IMR-90 (cell line): Measurements from ENCODE around the gene ASTN2. TPM values are rescaled to one million over a fixed set of nuclear protein-coding genes. Genes with fewer than 3 reads are reported as not detected.

Experiments
- ATAC-seq: fragments of 200-7000 bp; cut with Tn5 transposase; 2 replicates; pipeline ENCODE4 v1.9.1; 2020; ENCODE audit warnings: low read depth, mild to moderate bottlenecking, moderate library complexity
- BruUV-seq: library from RNA; stranded (reverse); fragments of 400-500 nt; replicated peaks from 2 replicates; lab custom pipeline; 2021; lab: Mats Ljungman, UMichigan
- CTCF ChIA-PET: fragments of 300-600 bp; formaldehyde crosslinking; extraction: SDS; loops from one replicate; lab custom pipeline; 2021; ENCODE audit warnings: antibody characterized with exemption; lab: Yijun Ruan, JAX
- POLR2A ChIA-PET: fragments of 300-600 bp; sonication (Branson Sonifier 250); formaldehyde crosslinking; loops from one replicate; lab custom pipeline; 2022; ENCODE audit warnings: antibody characterized with exemption; ENCODE audit not compliant: unreplicated experiment; lab: Charles Lee
- DNase-seq: peaks from one replicate; pipeline ENCODE4 v3.0.0; 2013
- H2AFZ ChIP-seq: replicated peaks from 2 replicates; pipeline ENCODE3; 2013; ENCODE audit warnings: low read length, mild to moderate bottlenecking; ENCODE audit not compliant: poor library complexity
- H2AK5ac ChIP-seq: 2 replicates; pipeline ENCODE4 v1.6.1; 2013; ENCODE audit warnings: low read depth, low read length, inconsistent platforms
- H2AK9ac ChIP-seq: replicated peaks from 2 replicates; pipeline ENCODE3; 2013; ENCODE audit warnings: mild to moderate bottlenecking, low read depth, low read length, moderate library complexity; ENCODE audit not compliant: poor library complexity
- H2BK120ac ChIP-seq: 2 replicates; pipeline ENCODE4 v1.6.1; 2013; ENCODE audit warnings: low read depth, low read length, inconsistent platforms
- H2BK15ac ChIP-seq: 3 replicates; pipeline ENCODE4 v1.6.1; 2013; ENCODE audit warnings: low read depth, low read length, inconsistent platforms
- H2BK20ac ChIP-seq: 2 replicates; pipeline ENCODE4 v1.6.1; 2013; ENCODE audit warnings: low read depth, mild to moderate bottlenecking, inconsistent platforms, low read length, moderate library complexity
- H2BK5ac ChIP-seq: 2 replicates; pipeline ENCODE4 v1.6.1; 2013; ENCODE audit warnings: mild to moderate bottlenecking, low read depth, low read length, inconsistent platforms; ENCODE audit not compliant: poor library complexity, severe bottlenecking
- H3K14ac ChIP-seq: replicated peaks from 2 replicates; pipeline ENCODE4 v1.6.1; 2013; ENCODE audit warnings: low read depth, low read length, inconsistent platforms
- H3K18ac ChIP-seq: 2 replicates; pipeline ENCODE4 v1.6.1; 2013; ENCODE audit warnings: low read depth, low read length, control low read depth
- H3K23ac ChIP-seq: 2 replicates; pipeline ENCODE4 v1.6.1; 2013; ENCODE audit warnings: low read depth, low read length, inconsistent platforms
- H3K27ac ChIP-seq: 2 replicates; pipeline ENCODE4 v1.5.1; 2013; ENCODE audit warnings: mild to moderate bottlenecking, control low read depth, low read length; ENCODE audit not compliant: insufficient read depth
- H3K27me3 ChIP-seq: 2 replicates; pipeline ENCODE4 v1.6.1; 2013; ENCODE audit warnings: low read length; ENCODE audit not compliant: control insufficient read depth, insufficient read depth
- H3K36me3 ChIP-seq: 2 replicates; pipeline ENCODE4 v1.6.1; 2013; ENCODE audit warnings: low read length, mixed read lengths; ENCODE audit not compliant: control insufficient read depth, insufficient read depth
- H3K4ac ChIP-seq: 2 replicates; pipeline ENCODE4 v1.6.1; 2013; ENCODE audit warnings: low read depth, low read length, inconsistent platforms
- H3K4me1 ChIP-seq: 2 replicates; pipeline ENCODE4 v1.6.1; 2013; ENCODE audit warnings: low read length, mixed read lengths; ENCODE audit not compliant: control insufficient read depth, insufficient read depth
- H3K4me2 ChIP-seq: 2 replicates; pipeline ENCODE4 v1.6.1; 2013; ENCODE audit warnings: low read depth, mild to moderate bottlenecking, control low read depth, low read length, moderate library complexity
- H3K4me3 ChIP-seq: 2 replicates; pipeline ENCODE4 v1.5.1; 2013; ENCODE audit warnings: low read depth, mild to moderate bottlenecking, control low read depth, low read length, moderate library complexity; ENCODE audit not compliant: insufficient read depth
- H3K56ac ChIP-seq: 2 replicates; pipeline ENCODE4 v1.6.1; 2013; ENCODE audit warnings: low read length, inconsistent platforms; ENCODE audit not compliant: insufficient read depth; ENCODE audit errors: extremely low read depth
- H3K79me1 ChIP-seq, 2 experiments: 2 replicates each; pipeline ENCODE4 v1.6.1; 2013; ENCODE audit warnings: low read length in 2 of 2, inconsistent platforms in 1 of 2, low read depth in 1 of 2
- H3K9ac ChIP-seq: 2 replicates; pipeline ENCODE4 v1.6.1; 2013; ENCODE audit warnings: low read depth, low read length, control low read depth
- H3K9me1 ChIP-seq: 2 replicates; pipeline ENCODE4 v1.6.1; 2013; ENCODE audit warnings: low read length, inconsistent platforms; ENCODE audit not compliant: insufficient read depth
- H3K9me3 ChIP-seq: 2 replicates; pipeline ENCODE4 v1.6.1; 2013; ENCODE audit warnings: low read length; ENCODE audit not compliant: control insufficient read depth, insufficient read depth
- H4K20me1 ChIP-seq: 2 replicates; pipeline ENCODE4 v1.6.1; 2013; ENCODE audit warnings: low read length, inconsistent platforms; ENCODE audit not compliant: insufficient read depth
- H4K5ac ChIP-seq: 2 replicates; pipeline ENCODE4 v1.6.1; 2013; ENCODE audit warnings: mild to moderate bottlenecking, low read depth, low read length, control low read depth
- H4K8ac ChIP-seq, 2 experiments: 2 replicates each; pipeline ENCODE4 v1.6.1; 2013; ENCODE audit warnings: low read depth in 2 of 2, low read length in 2 of 2, control low read depth in 1 of 2, inconsistent platforms in 1 of 2
- H4K91ac ChIP-seq: 2 replicates; pipeline ENCODE4 v1.6.1; 2013; ENCODE audit warnings: low read depth, low read length, inconsistent platforms; ENCODE audit not compliant: insufficient read depth
- BHLHE40 ChIP-seq: fragments of 150-350 bp; IDR thresholded peaks from 2 replicates; pipeline ENCODE4 v1.6.1; 2016; ENCODE audit warnings: mild to moderate bottlenecking, low read depth, low read length
- CEBPB ChIP-seq: IDR thresholded peaks from 2 replicates; pipeline ENCODE4 v1.6.1; 2012; ENCODE audit warnings: low read depth, low read length, improper control_type of control experiment
- CHD1 ChIP-seq: IDR thresholded peaks from 2 replicates; pipeline ENCODE4 v1.6.1; 2012; ENCODE audit warnings: low read depth, low read length, improper control_type of control experiment
- ELK1 ChIP-seq: fragments of 150-350 bp; IDR thresholded peaks from 2 replicates; pipeline ENCODE4 v1.6.1; 2016; ENCODE audit warnings: low read depth, mild to moderate bottlenecking, low read length, moderate library complexity, borderline replicate concordance
- FOS ChIP-seq: fragments of 150-350 bp; IDR thresholded peaks from 2 replicates; pipeline ENCODE4 v1.6.1; 2016; ENCODE audit warnings: low read depth, low read length
- MAZ ChIP-seq: IDR thresholded peaks from 2 replicates; pipeline ENCODE4 v1.6.1; 2012; ENCODE audit warnings: low read depth, mild to moderate bottlenecking, low read length, improper control_type of control experiment, moderate library complexity, borderline replicate concordance
- MXI1 ChIP-seq: IDR thresholded peaks from 2 replicates; pipeline ENCODE4 v1.6.1; 2012; ENCODE audit warnings: low read depth, mild to moderate bottlenecking, low read length, moderate library complexity, borderline replicate concordance
- NFE2L2 ChIP-seq: fragments of 150-350 bp; IDR thresholded peaks from 2 replicates; pipeline ENCODE4 v1.6.1; 2016; ENCODE audit warnings: low read depth, mild to moderate bottlenecking, low read length
- POLR2A ChIP-seq: IDR thresholded peaks from 2 replicates; pipeline ENCODE4 v1.6.1; 2012; ENCODE audit warnings: mild to moderate bottlenecking, low read depth, low read length
- RAD21 ChIP-seq: IDR thresholded peaks from 2 replicates; pipeline ENCODE4 v1.6.1; 2012; ENCODE audit warnings: low read length, improper control_type of control experiment
- RFX5 ChIP-seq: IDR thresholded peaks from 2 replicates; pipeline ENCODE4 v1.8.0; 2012; ENCODE audit warnings: low read depth, mild to moderate bottlenecking, low read length, moderate library complexity
- SMC3 ChIP-seq: fragments of 150-350 bp; IDR thresholded peaks from 2 replicates; pipeline ENCODE4 v1.6.1; 2016; ENCODE audit warnings: low read depth, mild to moderate bottlenecking, antibody characterized with exemption, low read length, moderate library complexity
- WGBS, 2 experiments: methylation state at CpG; one replicate each; pipeline versions ENCODE4 v1.1.5 to v1.1.7; 2013; ENCODE audit warnings: missing lambda C conversion rate in 2 of 2; ENCODE audit not compliant: insufficient read length in 1 of 2; ENCODE audit errors: extremely low coverage in 2 of 2; 5-methylcytosine and 5-hydroxymethylcytosine counted together
- dilution Hi-C: fragments of 300-500 bp; cut with HindIII; formaldehyde crosslinking; loops from one replicate; pipeline ENCODE4 v1.14.3; 2018; ENCODE audit warnings: low sequenced_read_pairs; ENCODE audit not compliant: unreplicated experiment
- in situ Hi-C: fragments of 300-500 bp; cut with MboI; formaldehyde crosslinking; loops from 3 replicates; pipeline ENCODE4 v1.14.3; 2019; ENCODE audit warnings: low sequenced_read_pairs, inconsistent platforms, mixed read lengths
- intact Hi-C: fragments of 100-400 bp; cut with micrococcal nuclease; formaldehyde crosslinking; loops from 2 replicates; pipeline ENCODE4 v1.10.0; 2022
- polyA plus RNA-seq, 3 experiments: library from polyadenylated mRNA; depleted of rRNA; stranded (reverse); fragments of >200 nt; gene quantifications; 2 replicates each; pipeline ENCODE4 v1.2.3, GENCODE V29; 2012; ENCODE audit warnings: low replicate concordance in 1 of 3
- total RNA-seq: library from RNA; depleted of rRNA; stranded (reverse); fragments of >200 nt; gene quantifications from 2 replicates; pipeline ENCODE4 v1.2.3, GENCODE V29; 2012

The ASTN2 gene
- total and polyA plus RNA-seq, 2 of the 4 experiments (the other 2 are of a cell fraction): 3.8 to 6.8 TPM

GRCh38 chr9:116913536-116913935 is 501.3 kb downstream of the ASTN2 start:
- Histone ChIP-seq H3K9me1 (no peaks in the 10 kb centered on the region), H3K79me1 (no peaks in the 10 kb centered on the region), H2BK5ac (no peak overlapping the region), H4K91ac (no peak overlapping the region), H3K36me3 (no peaks in the 10 kb centered on the region), H3K27ac (no peak overlapping the region), H2AK5ac (no peak overlapping the region), H3K18ac (no peak overlapping the region), H2AFZ (no peak overlapping the region), H3K9me3 (no peaks in the 10 kb centered on the region), H4K5ac (no peak overlapping the region), H3K9ac (no peak overlapping the region), H3K56ac (no peak overlapping the region), H4K8ac (no peak overlapping the region), H4K20me1 (no peaks in the 10 kb centered on the region), H2AK9ac (no peak overlapping the region), H2BK120ac (no peak overlapping the region), H3K4ac (no peak overlapping the region), H2BK20ac (no peak overlapping the region), H3K4me2 (no peak overlapping the region), H3K4me3 (no peak overlapping the region), H3K23ac (no peak overlapping the region), H3K27me3 (peaks cover under 1% of the 10 kb centered on the region; the same call in 1 of the 2 replicates), H3K14ac (no peak overlapping the region), H3K4me1 (no peaks in the 10 kb centered on the region), H2BK15ac (no peak overlapping the region)
- ChIA-PET POLR2A (no interaction called here), CTCF (interaction anchor here (0.6 kb wide), 1 partner anchor 272 kb away, joined by 3 read pairs; no protein-coding TSS in a partner anchor)
- TF ChIP-seq SMC3: no peak
- TF ChIP-seq MXI1: no peak
- TF ChIP-seq RFX5: no peak
- no peak for TF ChIP-seq NFE2L2
- no peak for TF ChIP-seq CEBPB
- no peak for TF ChIP-seq MAZ
- no peak for TF ChIP-seq POLR2A
- TF ChIP-seq FOS: no peak
- no peak for TF ChIP-seq CHD1
- no peak for TF ChIP-seq BHLHE40
- no peak for TF ChIP-seq RAD21
- no peak for TF ChIP-seq ELK1
- dilution Hi-C loops: no loop called here
- in situ Hi-C loops: no loop called here
- BruUV-seq: no TSS peak
- ATAC-seq (no peak), DNase-seq (no peak)
- intact Hi-C loops: no loop called here
- whole genome bisulfite sequencing, 2 experiments: no CpG with 5 or more reads among the region's 2 CpGs
